Measurements from ENCODE around the gene COL11A1.

DNA sequence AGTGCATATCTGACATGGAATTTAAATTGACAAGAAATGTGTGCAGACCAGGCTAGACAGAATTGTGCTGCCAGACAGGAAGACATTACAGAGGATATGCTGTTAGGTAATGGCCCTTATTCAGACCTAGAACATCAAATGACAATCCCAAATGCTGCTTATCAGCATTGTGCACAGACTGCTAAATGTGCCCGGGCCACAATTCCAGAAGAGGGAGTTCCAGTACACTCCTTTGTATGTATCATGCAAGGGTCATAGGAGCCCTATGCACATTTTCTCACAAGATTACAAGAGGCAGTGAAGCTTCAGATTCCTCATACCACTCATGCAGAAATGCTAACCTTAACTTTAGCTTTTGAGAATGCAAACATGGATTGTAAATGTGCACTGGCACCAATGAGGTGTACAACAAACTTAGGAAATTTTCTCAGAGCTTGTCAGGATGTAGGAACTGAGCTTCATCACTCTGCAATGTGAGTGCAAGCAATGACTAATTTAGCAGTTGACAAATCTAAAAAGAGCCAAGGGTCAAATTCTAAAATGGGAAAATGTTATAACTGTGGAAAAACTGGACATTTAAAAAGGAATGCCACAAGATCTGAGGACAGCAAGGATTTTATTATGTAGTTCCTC, 273.5 kb downstream of the COL11A1 start:
- no peak for TF ChIP-seq POLR2A (IDR thresholded peaks at IDR 0.05)
- TF ChIP-seq, protein P1, sequence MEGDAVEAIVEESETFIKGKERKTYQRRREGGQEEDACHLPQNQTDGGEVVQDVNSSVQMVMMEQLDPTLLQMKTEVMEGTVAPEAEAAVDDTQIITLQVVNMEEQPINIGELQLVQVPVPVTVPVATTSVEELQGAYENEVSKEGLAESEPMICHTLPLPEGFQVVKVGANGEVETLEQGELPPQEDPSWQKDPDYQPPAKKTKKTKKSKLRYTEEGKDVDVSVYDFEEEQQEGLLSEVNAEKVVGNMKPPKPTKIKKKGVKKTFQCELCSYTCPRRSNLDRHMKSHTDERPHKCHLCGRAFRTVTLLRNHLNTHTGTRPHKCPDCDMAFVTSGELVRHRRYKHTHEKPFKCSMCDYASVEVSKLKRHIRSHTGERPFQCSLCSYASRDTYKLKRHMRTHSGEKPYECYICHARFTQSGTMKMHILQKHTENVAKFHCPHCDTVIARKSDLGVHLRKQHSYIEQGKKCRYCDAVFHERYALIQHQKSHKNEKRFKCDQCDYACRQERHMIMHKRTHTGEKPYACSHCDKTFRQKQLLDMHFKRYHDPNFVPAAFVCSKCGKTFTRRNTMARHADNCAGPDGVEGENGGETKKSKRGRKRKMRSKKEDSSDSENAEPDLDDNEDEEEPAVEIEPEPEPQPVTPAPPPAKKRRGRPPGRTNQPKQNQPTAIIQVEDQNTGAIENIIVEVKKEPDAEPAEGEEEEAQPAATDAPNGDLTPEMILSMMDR (IDR thresholded peaks at IDR 0.05): no peak
- TF ChIP-seq EP300 (IDR thresholded peaks at IDR 0.05): no peak
